ENCODE measurements around the gene GASK1A. TPM values are rescaled to one million over a fixed set of nuclear protein-coding genes. Genes with fewer than 3 reads are reported as not detected.

Gene GASK1A
- polyA plus RNA-seq, 1 experiment, result 0.43 TPM

GRCh38 chr3:42960282-42960681, 18.8 kb upstream of the GASK1A start:
- TF ChIP-seq CTCF (IDR thresholded peaks at IDR 0.05; ENCODE audit: low read depth, low read length), result no peak
- POLR2A ChIA-PET, result no interaction called here
- CTCF ChIA-PET, result interaction anchor here (0.6 to 4.6 kb wide), 11 partner anchors 8 to 1285 kb away, joined by 3 to 208 read pairs (median 11); partner anchors contain the start of gene SNRK

GRCh38 chr3:42960786-42961185, 18.3 kb upstream of the GASK1A start:
- H3K9me3 ChIP-seq (ENCODE audit: control insufficient read depth, insufficient read depth, low read length), result no peaks in the 10 kb centered on the region
- H3K27me3 ChIP-seq (ENCODE audit: control insufficient read depth, insufficient read depth, low read length), result no peaks in the 10 kb centered on the region
- no peak overlapping the region for H3K27ac ChIP-seq (ENCODE audit: low read depth, low read length)
- no peak overlapping the region for H3K4me3 ChIP-seq (ENCODE audit: low read depth, low read length)
- ChIA-PET POLR2A (no interaction called here), CTCF (interaction anchor here (0.6 to 4.6 kb wide), 28 partner anchors 9 to 1284 kb away, joined by 3 to 208 read pairs (median 5); partner anchors contain the start of gene SNRK)
- TF ChIP-seq CTCF (IDR thresholded peaks at IDR 0.05; ENCODE audit: low read depth, low read length), result no peak
- no peak for DNase-seq (ENCODE audit: low read depth, low spot score)

More at GRCh38 chr3:42960282-42960681, 18.8 kb upstream of the GASK1A start:
- Histone ChIP-seq H3K27ac (ENCODE audit: low read depth, low read length) (no peak overlapping the region), H3K9me3 (ENCODE audit: control insufficient read depth, insufficient read depth, low read length) (no peaks in the 10 kb centered on the region), H3K4me3 (ENCODE audit: low read depth, low read length) (no peak overlapping the region), H3K27me3 (ENCODE audit: control insufficient read depth, insufficient read depth, low read length) (no peaks in the 10 kb centered on the region)
- no peak for DNase-seq (ENCODE audit: low read depth, low spot score)

GRCh38 chr3:42961633-42962032, 17.5 kb upstream of the GASK1A start:
- POLR2A ChIA-PET, result interaction anchor here (0.9 kb wide), 1 partner anchor 192 kb away, joined by 6 read pairs; no protein-coding TSS in a partner anchor
- DNase-seq (ENCODE audit: low read depth, low spot score), result peak; percentile 7

GRCh38 chr3:42963269-42963668, 15.8 kb upstream of the GASK1A start:
- POLR2A ChIA-PET, result no interaction called here
- DNase-seq (ENCODE audit: low read depth, low spot score), result no peak
- CTCF ChIA-PET, result interaction anchor here (0.5 to 4.6 kb wide), 4 partner anchors 13 to 1034 kb away, joined by 3 to 208 read pairs (median 4); no protein-coding TSS in a partner anchor
- Histone ChIP-seq H3K9me3 (ENCODE audit: control insufficient read depth, insufficient read depth, low read length) (no peaks in the 10 kb centered on the region), H3K27ac (ENCODE audit: low read depth, low read length) (no peak overlapping the region), H3K27me3 (ENCODE audit: control insufficient read depth, insufficient read depth, low read length) (no peaks in the 10 kb centered on the region), H3K4me3 (ENCODE audit: low read depth, low read length) (no peak overlapping the region)
- no peak for TF ChIP-seq CTCF (IDR thresholded peaks at IDR 0.05; ENCODE audit: low read depth, low read length)

More at GRCh38 chr3:42961633-42962032, 17.5 kb upstream of the GASK1A start:
- Histone ChIP-seq H3K27me3 (ENCODE audit: control insufficient read depth, insufficient read depth, low read length) (no peaks in the 10 kb centered on the region), H3K4me3 (ENCODE audit: low read depth, low read length) (no peak overlapping the region), H3K9me3 (ENCODE audit: control insufficient read depth, insufficient read depth, low read length) (no peaks in the 10 kb centered on the region), H3K27ac (ENCODE audit: low read depth, low read length) (no peak overlapping the region)
- CTCF ChIA-PET, result interaction anchor here (0.6 to 4.6 kb wide), 83 partner anchors 8 to 1272 kb away, joined by 3 to 208 read pairs (median 4); partner anchors contain the start of genes GASK1A, POMGNT2 and SNRK
- peak; percentile 61 for TF ChIP-seq CTCF (IDR thresholded peaks at IDR 0.05; ENCODE audit: low read depth, low read length)

GRCh38 chr3:42964266-42964665, 14.8 kb upstream of the GASK1A start:
- Histone ChIP-seq H3K9me3 (ENCODE audit: control insufficient read depth, insufficient read depth, low read length) (no peaks in the 10 kb centered on the region), H3K27me3 (ENCODE audit: control insufficient read depth, insufficient read depth, low read length) (no peaks in the 10 kb centered on the region), H3K4me3 (ENCODE audit: low read depth, low read length) (no peak overlapping the region), H3K27ac (ENCODE audit: low read depth, low read length) (no peak overlapping the region)
- DNase-seq (ENCODE audit: low read depth, low spot score), result no peak
- CTCF ChIA-PET, result interaction anchor here (1.2 to 1.6 kb wide), 3 partner anchors 123 to 191 kb away, joined by 3 to 7 read pairs (median 6); no protein-coding TSS in a partner anchor
- POLR2A ChIA-PET, result no interaction called here
- no peak for TF ChIP-seq CTCF (IDR thresholded peaks at IDR 0.05; ENCODE audit: low read depth, low read length)
